Thoracic aorta (tissue), 2 donors: ENCODE data around the gene TOR1A. TPM values are rescaled to one million over a fixed set of nuclear protein-coding genes. Genes with fewer than 3 reads are reported as not detected.
"Not testable (repeated sequence)": the region's sequence is repeated elsewhere in the genome, so short reads cannot be mapped to it uniquely, and the experiment has no call there.

Experiments
- ATAC-seq: fragments of 150-250 bp; one replicate; pipeline ENCODE4 v1.8.0; 2017; ENCODE audit warnings: low read depth; ENCODE audit not compliant: insufficient number of reproducible peaks, low FRiP score
- DNase-seq: peaks from one replicate; pipeline ENCODE4 v3.0.0-alpha.2; 2020; ENCODE audit warnings: low spot score
- H3K27ac ChIP-seq, 2 donors: fragments of 200-600 bp; sonication (generic); 1 replicate in 1 of 2; 2 replicates in 1 of 2; pipeline ENCODE4 v1.5.1; 2016; ENCODE audit warnings: mild to moderate bottlenecking in 2 of 2, moderate library complexity in 2 of 2
- H3K27me3 ChIP-seq: fragments of 200-600 bp; sonication (generic); replicated peaks from 2 replicates; pipeline ENCODE4 v1.6.0; 2016; ENCODE audit warnings: mild to moderate bottlenecking; ENCODE audit not compliant: insufficient read depth
- H3K36me3 ChIP-seq: fragments of 200-600 bp; sonication (generic); one replicate; pipeline ENCODE4 v1.5.1; 2016
- H3K4me1 ChIP-seq, 2 donors: fragments of 200-600 bp; sonication (generic); 1 replicate in 1 of 2; 2 replicates in 1 of 2; pipeline versions ENCODE4 v1.5.1 to v1.6.0; 2016; ENCODE audit warnings: low read depth in 2 of 2, mild to moderate bottlenecking in 1 of 2; ENCODE audit not compliant: control insufficient read depth in 1 of 2
- H3K4me3 ChIP-seq: fragments of 200-600 bp; sonication (generic); 2 replicates; pipeline ENCODE4 v1.5.1; 2016; ENCODE audit warnings: mild to moderate bottlenecking
- H3K9me3 ChIP-seq: fragments of 200-600 bp; sonication (generic); 2 replicates; pipeline ENCODE4 v1.5.1; 2016
- CTCF ChIP-seq: fragments of 200-600 bp; sonication (generic); IDR thresholded peaks from one replicate; pipeline ENCODE4 v1.5.1; 2019; ENCODE audit warnings: antibody characterized with exemption
- total RNA-seq, 2 donors: library from RNA; depleted of rRNA; stranded (reverse); fragments of >200 nt; gene quantifications; one replicate each; pipeline versions ENCODE4 v1.1.0 to v1.2.3, GENCODE V29; 2016

Gene TOR1A
- total RNA-seq, 2 donors from 2014 or later, result 36.1 to 39.3 TPM

- DNase-seq (peak; percentile 90), ATAC-seq (peak; percentile 89)
- H3K4me1 ChIP-seq, result peaks cover 6 to 13% of the 10 kb centered on the region in 2 donors
- H3K36me3 ChIP-seq, result no peaks in the 10 kb centered on the region
- H3K9me3 ChIP-seq, result no peaks in the 10 kb centered on the region
- TF ChIP-seq CTCF, result no peak
- H3K27me3 ChIP-seq, result no peaks in the 10 kb centered on the region
- peak overlapping the region; percentile 45 to 66 for H3K27ac ChIP-seq
- peak overlapping the region; percentile 39 for H3K4me3 ChIP-seq
These were observed 46.8 kb downstream of the TOR1A start for GRCh38 chr9:129776938-129777768.

GRCh38 chr9:129776566-129776937 is 47.4 kb downstream of the TOR1A start:
- ATAC-seq, result no peak
- no peaks in the 10 kb centered on the region for H3K36me3 ChIP-seq
- H3K27ac ChIP-seq, result peak overlapping the region; percentile 45 to 66
- peak overlapping the region; percentile 39 for H3K4me3 ChIP-seq
- no peak for DNase-seq
- no peak for TF ChIP-seq CTCF
- H3K27me3 ChIP-seq, result no peaks in the 10 kb centered on the region
- peaks cover 6 to 13% of the 10 kb centered on the region in 2 donors for H3K4me1 ChIP-seq
- no peaks in the 10 kb centered on the region for H3K9me3 ChIP-seq

- H3K27me3 ChIP-seq, ATAC-seq, H3K4me3 ChIP-seq, DNase-seq, H3K36me3 ChIP-seq, H3K9me3 ChIP-seq, H3K27ac ChIP-seq: not testable (repeated sequence)
- H3K4me1 ChIP-seq, result peaks cover 6 to 13% of the 10 kb centered on the region in 2 donors
These were observed 47.8 kb downstream of the TOR1A start for GRCh38 chr9:129776096-129776495.

GRCh38 chr9:129775448-129775798 is 48.5 kb downstream of the TOR1A start:
- Histone ChIP-seq H3K36me3 (no peaks in the 10 kb centered on the region), H3K4me3 (no peak overlapping the region), H3K4me1 (peaks cover 6 to 13% of the 10 kb centered on the region in 2 donors), H3K27me3 (no peaks in the 10 kb centered on the region), H3K9me3 (no peaks in the 10 kb centered on the region), H3K27ac (no peak overlapping the region)
- no peak for TF ChIP-seq CTCF
- DNase-seq (no peak), ATAC-seq (no peak)

GRCh38 chr9:129774791-129775447 is 49.0 kb downstream of the TOR1A start:
- no peaks in the 10 kb centered on the region for H3K36me3 ChIP-seq
- TF ChIP-seq CTCF, result no peak
- no peaks in the 10 kb centered on the region for H3K27me3 ChIP-seq
- no peak for DNase-seq
- no peak overlapping the region for H3K4me3 ChIP-seq
- peaks cover 6 to 13% of the 10 kb centered on the region in 2 donors for H3K4me1 ChIP-seq
- H3K9me3 ChIP-seq, result no peaks in the 10 kb centered on the region
- no peak overlapping the region for H3K27ac ChIP-seq
- no peak for ATAC-seq
